Ishikawa (cell line): ENCODE measurements around the gene EPHA10.
A peak's percentile ranks its signal among the peaks of the same experiment; 100 is the strongest.

Experiments
- CEBPB ChIP-seq: IDR thresholded peaks from 2 replicates; pipeline ENCODE4 v1.6.1; 2012
- CREB1 ChIP-seq: IDR thresholded peaks from 2 replicates; pipeline ENCODE4 v1.6.1; 2012; ENCODE audit warnings: low read depth
- EGR1 ChIP-seq: IDR thresholded peaks from 2 replicates; pipeline ENCODE4 v1.6.1; 2012
- EP300 ChIP-seq: IDR thresholded peaks from 2 replicates; pipeline ENCODE4 v1.6.1; 2012; ENCODE audit warnings: borderline replicate concordance
- FOXM1 ChIP-seq: IDR thresholded peaks from 2 replicates; pipeline ENCODE4 v1.6.1; 2012; ENCODE audit warnings: low read depth, borderline replicate concordance
- MAX ChIP-seq: IDR thresholded peaks from 2 replicates; pipeline ENCODE4 v1.6.1; 2012
- NFIC ChIP-seq: IDR thresholded peaks from 2 replicates; pipeline ENCODE4 v1.6.1; 2012
- RAD21 ChIP-seq: IDR thresholded peaks from 2 replicates; pipeline ENCODE4 v1.6.1; 2012; ENCODE audit warnings: low read depth
- REST ChIP-seq: IDR thresholded peaks from 2 replicates; pipeline ENCODE4 v1.6.1; 2012; ENCODE audit warnings: low read depth, mild to moderate bottlenecking
- TAF1 ChIP-seq: IDR thresholded peaks from 2 replicates; pipeline ENCODE4 v1.6.1; 2012; ENCODE audit warnings: low read depth, mild to moderate bottlenecking
- TCF12 ChIP-seq: IDR thresholded peaks from 2 replicates; pipeline ENCODE4 v1.6.1; 2012; ENCODE audit warnings: low read depth
- TEAD4 ChIP-seq: IDR thresholded peaks from 2 replicates; pipeline ENCODE4 v1.6.1; 2012
- USF1 ChIP-seq: IDR thresholded peaks from 2 replicates; pipeline ENCODE4 v1.6.1; 2012
- YY1 ChIP-seq: IDR thresholded peaks from 2 replicates; pipeline ENCODE4 v1.6.1; 2012; ENCODE audit warnings: low read depth
- ZBTB7A ChIP-seq: IDR thresholded peaks from 2 replicates; pipeline ENCODE4 v1.6.1; 2012; ENCODE audit warnings: low read depth

The EPHA10 gene

GRCh38 chr1:37808369-37809319 lies 43.7 kb upstream of the EPHA10 start:
- TF ChIP-seq REST (no peak), TAF1 (peak; percentile 37; the same call in 1 of the 2 replicates), CREB1 (no peak), USF1 (no peak), ZBTB7A (peak; percentile 88; the same call in 1 of the 2 replicates), MAX (no peak; the same call in 1 of the 2 replicates), NFIC (0 out of 2 replicates have a peak, but pooled peaks have one; percentile 0), EP300 (no peak; the same call in 1 of the 2 replicates), FOXM1 (no peak)

- TF ChIP-seq CREB1 (peak; percentile 80), TCF12 (no peak), MAX (peak; percentile 73), TAF1 (peak; percentile 50), RAD21 (no peak), NFIC (peak; percentile 57; the same call in 1 of the 2 replicates), REST (no peak), TEAD4 (peak; percentile 72), YY1 (no peak)
Measured at GRCh38 chr1:37807555-37808368, 42.8 kb upstream of the EPHA10 start, which contains the start of the genes C1orf122 and YRDC. TSS of gene C1orf122 (plus strand) at chr1:37807790. CDS start at chr1:37808405, 615 bp downstream. TSS of gene YRDC (minus strand) at chr1:37808208. CDS start at chr1:37808180, 28 bp downstream.

GRCh38 chr1:37807220-37807554 lies 42.3 kb upstream of the EPHA10 start:
- no peak for TF ChIP-seq NFIC
- TF ChIP-seq CREB1: no peak
- no peak for TF ChIP-seq EGR1
- no peak for TF ChIP-seq TEAD4
- TF ChIP-seq TCF12: no peak
- no peak for TF ChIP-seq FOXM1
- TF ChIP-seq MAX: no peak
- no peak for TF ChIP-seq ZBTB7A

GRCh38 chr1:37802439-37802838 lies 37.5 kb upstream of the EPHA10 start:
- no peak for TF ChIP-seq NFIC
- no peak for TF ChIP-seq EGR1
- TF ChIP-seq FOXM1: no peak
- no peak for TF ChIP-seq TCF12
- TF ChIP-seq CEBPB: no peak
- TF ChIP-seq RAD21: no peak
- no peak for TF ChIP-seq YY1
- TF ChIP-seq TAF1: no peak
- TF ChIP-seq CREB1: no peak
- no peak for TF ChIP-seq ZBTB7A
- TF ChIP-seq EP300: no peak
- no peak for TF ChIP-seq REST
- no peak for TF ChIP-seq TEAD4
- TF ChIP-seq MAX: no peak
- TF ChIP-seq USF1: no peak
